Measurements from ENCODE around the gene MDH1. TPM values are rescaled to one million over a fixed set of nuclear protein-coding genes. Genes with fewer than 3 reads are reported as not detected.
"Not testable (repeated sequence)": the region's sequence is repeated elsewhere in the genome, so short reads cannot be mapped to it uniquely, and the experiment has no call there.

Gene MDH1
- total RNA-seq, 3 donors from 2014 or later (not counting 1 experiment from before 2014, with no cell fraction given) = 62.0 to 85.3 (median 71.3) TPM

DNA sequence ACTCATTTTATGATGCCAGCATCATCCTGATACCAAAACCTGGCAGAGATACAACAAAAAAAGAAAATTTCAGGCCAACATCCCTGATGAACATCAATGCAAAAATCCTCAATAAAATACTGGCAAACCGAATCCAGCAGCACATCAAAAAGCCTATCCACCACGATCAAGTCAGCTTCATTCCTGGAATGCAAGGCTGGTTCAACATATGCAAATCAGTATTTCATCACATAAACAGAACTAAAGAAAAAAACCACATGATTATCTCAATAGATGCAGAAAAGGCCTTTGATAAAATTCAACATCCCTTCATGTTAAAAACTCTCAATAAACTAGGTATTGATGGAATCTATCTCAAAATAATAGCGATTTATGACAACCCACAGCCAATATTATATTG, 29.8 kb upstream of the MDH1 start:
- H3K27me3 Mint-ChIP-seq (ENCODE audit: low read depth in 2 of 2); H3K4me1 ChIP-seq (ENCODE audit: control insufficient read depth, insufficient read depth, low read length); intact Hi-C loops (cut with micrococcal nuclease); H3K4me3 ChIP-seq (ENCODE audit: low read length); ATAC-seq; H3K27ac ChIP-seq (ENCODE audit: low read length); DNase-seq; H3K27me3 ChIP-seq (ENCODE audit: control insufficient read depth, insufficient read depth, low read length); H3K36me3 ChIP-seq (ENCODE audit: control insufficient read depth, insufficient read depth, low read length); H3K9me3 ChIP-seq (ENCODE audit: control insufficient read depth, insufficient read depth, low read length); H3K27ac Mint-ChIP-seq; H3K4me3 Mint-ChIP-seq: not testable (repeated sequence)
- 95% methylated on average over 2 of the region's 3 CpGs for WGBS (ENCODE audit: insufficient coverage)
- H3K9me3 Mint-ChIP-seq = peaks cover 7 to 17% of the 10 kb centered on the region in 2 donors
- peaks cover 5 to 18% of the 10 kb centered on the region in 2 donors for H3K4me1 Mint-ChIP-seq
- peaks cover 24% of the 10 kb centered on the region for H3K36me3 Mint-ChIP-seq

DNA sequence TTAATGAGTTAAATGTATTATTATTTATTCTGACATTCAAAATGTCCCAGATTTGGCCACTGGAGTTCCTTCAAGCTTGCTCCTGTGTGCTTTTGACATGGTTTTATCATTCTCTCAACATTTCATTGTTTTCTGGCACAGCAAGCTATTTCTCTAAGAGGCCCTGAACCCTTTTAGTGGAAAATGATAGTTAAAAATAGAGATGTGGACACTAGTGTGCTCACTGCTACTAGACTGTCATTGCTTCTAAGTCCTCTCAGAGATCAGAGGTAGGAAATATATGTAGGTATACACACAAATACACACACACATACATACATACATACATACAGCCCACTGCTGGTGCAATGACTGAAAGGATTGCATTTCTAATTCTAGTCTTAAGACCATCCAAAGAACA, 26.0 kb upstream of the MDH1 start:
- Histone ChIP-seq H3K27me3 (ENCODE audit: control insufficient read depth, insufficient read depth, low read length) (no peaks in the 10 kb centered on the region), H3K36me3 (ENCODE audit: control insufficient read depth, insufficient read depth, low read length) (no peaks in the 10 kb centered on the region), H3K4me3 (ENCODE audit: low read length) (no peak overlapping the region), H3K9me3 (ENCODE audit: control insufficient read depth, insufficient read depth, low read length) (peaks cover 11% of the 10 kb centered on the region), H3K27ac (ENCODE audit: low read length) (no peak overlapping the region), H3K4me1 (ENCODE audit: control insufficient read depth, insufficient read depth, low read length) (no peaks in the 10 kb centered on the region)
- H3K4me3 Mint-ChIP-seq = no peak overlapping the region
- intact Hi-C loops (cut with micrococcal nuclease) = no loop called here
- H3K36me3 Mint-ChIP-seq = peaks cover 17% of the 10 kb centered on the region
- peaks cover 9 to 10% of the 10 kb centered on the region in 2 donors for H3K4me1 Mint-ChIP-seq
- H3K27me3 Mint-ChIP-seq (ENCODE audit: low read depth in 2 of 2) = no peaks in the 10 kb centered on the region
- no peak for DNase-seq
- peaks cover 9 to 13% of the 10 kb centered on the region in 2 donors for H3K9me3 Mint-ChIP-seq
- TF ChIP-seq, protein P1, sequence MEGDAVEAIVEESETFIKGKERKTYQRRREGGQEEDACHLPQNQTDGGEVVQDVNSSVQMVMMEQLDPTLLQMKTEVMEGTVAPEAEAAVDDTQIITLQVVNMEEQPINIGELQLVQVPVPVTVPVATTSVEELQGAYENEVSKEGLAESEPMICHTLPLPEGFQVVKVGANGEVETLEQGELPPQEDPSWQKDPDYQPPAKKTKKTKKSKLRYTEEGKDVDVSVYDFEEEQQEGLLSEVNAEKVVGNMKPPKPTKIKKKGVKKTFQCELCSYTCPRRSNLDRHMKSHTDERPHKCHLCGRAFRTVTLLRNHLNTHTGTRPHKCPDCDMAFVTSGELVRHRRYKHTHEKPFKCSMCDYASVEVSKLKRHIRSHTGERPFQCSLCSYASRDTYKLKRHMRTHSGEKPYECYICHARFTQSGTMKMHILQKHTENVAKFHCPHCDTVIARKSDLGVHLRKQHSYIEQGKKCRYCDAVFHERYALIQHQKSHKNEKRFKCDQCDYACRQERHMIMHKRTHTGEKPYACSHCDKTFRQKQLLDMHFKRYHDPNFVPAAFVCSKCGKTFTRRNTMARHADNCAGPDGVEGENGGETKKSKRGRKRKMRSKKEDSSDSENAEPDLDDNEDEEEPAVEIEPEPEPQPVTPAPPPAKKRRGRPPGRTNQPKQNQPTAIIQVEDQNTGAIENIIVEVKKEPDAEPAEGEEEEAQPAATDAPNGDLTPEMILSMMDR (IDR thresholded peaks at IDR 0.05) = no peak
- H3K27ac Mint-ChIP-seq = no peak overlapping the region
- ATAC-seq = no peak

DNA sequence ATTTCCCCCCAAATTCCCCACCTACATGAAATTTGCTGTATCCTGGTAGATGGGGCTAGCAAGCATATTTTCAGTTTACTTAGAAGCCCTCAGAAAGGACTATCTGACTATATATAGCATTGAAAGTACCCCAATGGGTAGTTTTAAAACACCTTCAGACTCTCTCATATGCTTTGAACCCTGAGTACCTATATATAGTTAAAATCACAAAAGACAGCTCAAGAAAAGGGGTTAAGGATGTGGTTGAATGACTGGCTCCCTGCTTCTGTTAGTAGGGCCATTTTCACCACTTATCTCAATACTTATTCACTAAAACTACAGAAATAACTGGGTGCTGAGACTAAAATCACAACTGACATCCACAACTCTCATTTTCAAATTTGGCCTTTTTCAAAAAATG, 19.0 kb upstream of the MDH1 start:
- DNase-seq = no peak
- TF ChIP-seq, protein P1 (IDR thresholded peaks at IDR 0.05) = no peak
- Histone ChIP-seq H3K4me1 (ENCODE audit: control insufficient read depth, insufficient read depth, low read length) (no peaks in the 10 kb centered on the region), H3K4me3 (ENCODE audit: low read length) (no peak overlapping the region), H3K36me3 (ENCODE audit: control insufficient read depth, insufficient read depth, low read length) (no peaks in the 10 kb centered on the region), H3K27ac (ENCODE audit: low read length) (no peak overlapping the region), H3K9me3 (ENCODE audit: control insufficient read depth, insufficient read depth, low read length) (peaks cover 11% of the 10 kb centered on the region), H3K27me3 (ENCODE audit: control insufficient read depth, insufficient read depth, low read length) (no peaks in the 10 kb centered on the region)
- ATAC-seq = no peak
- Mint-ChIP-seq H3K9me3 (peaks cover 9 to 11% of the 10 kb centered on the region in 2 donors), H3K4me3 (no peak overlapping the region), H3K36me3 (peaks cover 17% of the 10 kb centered on the region), H3K4me1 (peaks cover 6 to 7% of the 10 kb centered on the region in 2 donors), H3K27ac (no peak overlapping the region), H3K27me3 (ENCODE audit: low read depth in 2 of 2) (no peaks in the 10 kb centered on the region)
- intact Hi-C loops (cut with micrococcal nuclease) = no loop called here

DNA sequence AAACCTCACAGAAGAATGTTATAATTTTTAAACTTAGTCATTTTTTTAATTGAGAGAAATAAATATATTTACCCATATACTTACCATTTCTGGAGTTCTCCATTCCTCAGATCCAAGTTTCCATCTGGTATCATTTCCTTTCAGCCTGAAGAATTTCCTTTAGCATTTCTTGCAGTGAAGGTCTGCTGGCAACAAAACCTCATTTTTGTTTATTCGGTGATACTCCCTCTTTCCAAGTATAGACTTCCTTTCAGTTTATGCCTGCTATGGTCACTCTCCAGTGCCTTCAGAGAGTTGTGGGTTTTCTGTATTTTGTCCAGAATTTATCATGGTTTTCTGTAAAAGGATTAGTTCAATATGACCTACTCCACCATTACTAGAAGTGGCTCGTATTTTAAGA, 17.5 kb upstream of the MDH1 start:
- ATAC-seq (no peak), DNase-seq (no peak)
- H3K9me3 ChIP-seq (ENCODE audit: control insufficient read depth, insufficient read depth, low read length) = peaks cover 11% of the 10 kb centered on the region
- H3K4me1 ChIP-seq (ENCODE audit: control insufficient read depth, insufficient read depth, low read length) = no peaks in the 10 kb centered on the region
- no peaks in the 10 kb centered on the region for H3K27me3 ChIP-seq (ENCODE audit: control insufficient read depth, insufficient read depth, low read length)
- 100% methylated on average over 1 of the region's 2 CpGs for WGBS (ENCODE audit: insufficient coverage)
- Mint-ChIP-seq H3K27ac (no peak overlapping the region), H3K36me3 (peaks cover 17% of the 10 kb centered on the region), H3K27me3 (ENCODE audit: low read depth in 2 of 2) (no peaks in the 10 kb centered on the region), H3K9me3 (peaks cover 9 to 11% of the 10 kb centered on the region in 2 donors), H3K4me3 (no peak overlapping the region), H3K4me1 (peaks cover 2 to 7% of the 10 kb centered on the region in 2 donors)
- intact Hi-C loops (cut with micrococcal nuclease) = no loop called here
- H3K36me3 ChIP-seq (ENCODE audit: control insufficient read depth, insufficient read depth, low read length) = no peaks in the 10 kb centered on the region
- H3K4me3 ChIP-seq (ENCODE audit: low read length) = no peak overlapping the region
- TF ChIP-seq, protein P1 (IDR thresholded peaks at IDR 0.05) = no peak
- no peak overlapping the region for H3K27ac ChIP-seq (ENCODE audit: low read length)
